ENCODE measurements around the gene VSTM5. TPM values are rescaled to one million over a fixed set of nuclear protein-coding genes. Genes with fewer than 3 reads are reported as not detected.
"Not testable (repeated sequence)": the region's sequence is repeated elsewhere in the genome, so short reads cannot be mapped to it uniquely, and the experiment has no call there.

The VSTM5 gene
- total RNA-seq, 1 experiment from 2014 or later = not detected

DNA sequence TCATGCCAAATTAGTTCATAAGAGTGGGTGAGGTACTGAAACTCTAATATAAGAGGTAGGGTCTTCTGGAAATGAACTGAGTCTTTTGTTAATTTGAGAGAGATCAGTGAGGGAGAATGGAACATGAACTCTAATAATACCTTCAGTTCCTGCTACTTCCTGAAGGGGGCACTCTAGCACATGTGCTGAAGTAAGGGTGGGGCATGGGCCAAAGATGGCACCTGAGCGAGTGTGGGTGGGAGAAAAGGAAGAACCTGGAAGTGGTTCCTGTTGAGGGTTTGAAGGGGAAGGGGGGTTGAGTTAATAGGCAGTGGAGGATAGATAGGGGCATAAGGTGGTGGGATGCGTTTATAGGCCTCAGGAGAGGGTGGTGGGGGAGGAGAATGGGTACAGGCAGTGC lies 18.0 kb upstream of the VSTM5 start:
- H3K9me3 ChIP-seq (ENCODE audit: control insufficient read depth, low read depth, low read length); H2BK5ac ChIP-seq (ENCODE audit: insufficient read length, low read length); H3K4me1 ChIP-seq (ENCODE audit: insufficient read depth, low read length); H3T11ph ChIP-seq (ENCODE audit: low read length); H3K27me3 Mint-ChIP-seq (ENCODE audit: low read depth); H2AK5ac ChIP-seq (ENCODE audit: insufficient read length, low read length); H2BK15ac ChIP-seq (ENCODE audit: low read depth, low read length); H3K27ac ChIP-seq (ENCODE audit: insufficient read length, low read depth, low read length); H2AFZ ChIP-seq (ENCODE audit: low read length); H3K36me3 Mint-ChIP-seq (ENCODE audit: insufficient read depth in 1 of 3, low read depth in 3 of 3); H4K91ac ChIP-seq (ENCODE audit: insufficient read length, low read depth, low read length); H3K14ac ChIP-seq (ENCODE audit: insufficient read depth, low read length); H3K79me1 ChIP-seq (ENCODE audit: insufficient read depth, low read depth, low read length, poor library complexity, severe bottlenecking); H3K4ac ChIP-seq (ENCODE audit: low read depth, low read length); H3K79me2 ChIP-seq (ENCODE audit: insufficient read depth, low read length); H4K8ac ChIP-seq (replicated peaks; ENCODE audit: insufficient read length, low read depth, low read length); H3K27me3 ChIP-seq (ENCODE audit: insufficient read depth, low read length); H3K56ac ChIP-seq (ENCODE audit: insufficient read length, low read depth, low read length); H3K18ac ChIP-seq (ENCODE audit: insufficient read length, low read depth, low read length); H2BK20ac ChIP-seq (ENCODE audit: low read depth, low read length, poor library complexity, severe bottlenecking); H4K20me1 ChIP-seq (ENCODE audit: control insufficient read depth, insufficient read depth, insufficient read length); DNase-seq; H3K9ac ChIP-seq (ENCODE audit: extremely low read depth, insufficient read length, low read length); H4K5ac ChIP-seq (ENCODE audit: insufficient read length, low read depth, low read length); H3K23ac ChIP-seq (ENCODE audit: insufficient read length, low read depth, low read length); H2BK120ac ChIP-seq (ENCODE audit: low read depth, low read length, poor library complexity, severe bottlenecking); H3K23me2 ChIP-seq (ENCODE audit: insufficient read length, low read depth, low read length, poor library complexity, severe bottlenecking); H3K4me1 Mint-ChIP-seq; H3K27ac Mint-ChIP-seq; H2BK12ac ChIP-seq (ENCODE audit: insufficient read length, low read depth, low read length); H3K4me3 Mint-ChIP-seq; H3K4me2 ChIP-seq (ENCODE audit: insufficient read depth, insufficient read length, low read length): not testable (repeated sequence)
- H3K9me3 Mint-ChIP-seq = peaks cover 8 to 11% of the 10 kb centered on the region in 2 experiments; a peak in 4 of 5 replicates
- TF ChIP-seq, protein P1, sequence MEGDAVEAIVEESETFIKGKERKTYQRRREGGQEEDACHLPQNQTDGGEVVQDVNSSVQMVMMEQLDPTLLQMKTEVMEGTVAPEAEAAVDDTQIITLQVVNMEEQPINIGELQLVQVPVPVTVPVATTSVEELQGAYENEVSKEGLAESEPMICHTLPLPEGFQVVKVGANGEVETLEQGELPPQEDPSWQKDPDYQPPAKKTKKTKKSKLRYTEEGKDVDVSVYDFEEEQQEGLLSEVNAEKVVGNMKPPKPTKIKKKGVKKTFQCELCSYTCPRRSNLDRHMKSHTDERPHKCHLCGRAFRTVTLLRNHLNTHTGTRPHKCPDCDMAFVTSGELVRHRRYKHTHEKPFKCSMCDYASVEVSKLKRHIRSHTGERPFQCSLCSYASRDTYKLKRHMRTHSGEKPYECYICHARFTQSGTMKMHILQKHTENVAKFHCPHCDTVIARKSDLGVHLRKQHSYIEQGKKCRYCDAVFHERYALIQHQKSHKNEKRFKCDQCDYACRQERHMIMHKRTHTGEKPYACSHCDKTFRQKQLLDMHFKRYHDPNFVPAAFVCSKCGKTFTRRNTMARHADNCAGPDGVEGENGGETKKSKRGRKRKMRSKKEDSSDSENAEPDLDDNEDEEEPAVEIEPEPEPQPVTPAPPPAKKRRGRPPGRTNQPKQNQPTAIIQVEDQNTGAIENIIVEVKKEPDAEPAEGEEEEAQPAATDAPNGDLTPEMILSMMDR (conservative IDR thresholded peaks at IDR 0.05) = peak; percentile 69
- no CpG with 5 or more reads among the region's 2 CpGs for WGBS (ENCODE audit: extremely low coverage, insufficient read length, low lambda C conversion rate)
